ENCODE data around the gene CANT1.

The CANT1 gene

DNA sequence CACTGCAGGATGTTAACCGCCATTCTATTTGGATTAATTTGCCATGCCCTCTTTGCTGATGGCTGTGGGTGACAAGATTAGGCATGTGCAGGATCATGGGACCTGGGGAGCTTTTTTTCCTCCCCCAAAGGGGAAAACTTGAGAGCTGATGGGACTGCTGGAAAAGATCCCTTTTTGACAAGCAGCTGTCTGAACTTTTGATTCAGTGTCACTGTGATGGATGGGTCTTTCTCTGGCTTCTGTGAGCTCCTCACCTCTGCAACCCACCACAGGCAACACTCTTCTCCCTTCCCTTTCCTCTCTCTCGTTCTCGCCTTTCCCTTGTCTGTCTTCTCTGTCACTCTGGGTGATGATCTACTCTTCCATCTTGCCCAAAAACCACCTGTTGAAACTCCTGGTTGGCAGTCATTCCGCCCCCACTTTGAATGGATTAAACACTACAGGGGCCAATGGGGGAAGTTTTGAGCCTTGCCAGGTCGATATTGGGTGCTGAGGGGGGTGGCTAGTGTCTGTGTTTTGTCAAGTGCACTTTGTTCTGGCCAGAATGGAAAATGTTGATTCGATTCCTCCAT is 3.1 kb upstream of the CANT1 start:
- in situ Hi-C loops (cut with HindIII; ENCODE audit: low sequenced_read_pairs), result no loop called here

GRCh38 chr17:79011451-79012147 is 2.0 kb upstream of the CANT1 start:
- in situ Hi-C loops (cut with HindIII; ENCODE audit: low sequenced_read_pairs), result no loop called here

- in situ Hi-C loops (cut with HindIII; ENCODE audit: low sequenced_read_pairs), result no loop called here
Measured at GRCh38 chr17:79010304-79010646, 711 bp upstream of the CANT1 start.

DNA sequence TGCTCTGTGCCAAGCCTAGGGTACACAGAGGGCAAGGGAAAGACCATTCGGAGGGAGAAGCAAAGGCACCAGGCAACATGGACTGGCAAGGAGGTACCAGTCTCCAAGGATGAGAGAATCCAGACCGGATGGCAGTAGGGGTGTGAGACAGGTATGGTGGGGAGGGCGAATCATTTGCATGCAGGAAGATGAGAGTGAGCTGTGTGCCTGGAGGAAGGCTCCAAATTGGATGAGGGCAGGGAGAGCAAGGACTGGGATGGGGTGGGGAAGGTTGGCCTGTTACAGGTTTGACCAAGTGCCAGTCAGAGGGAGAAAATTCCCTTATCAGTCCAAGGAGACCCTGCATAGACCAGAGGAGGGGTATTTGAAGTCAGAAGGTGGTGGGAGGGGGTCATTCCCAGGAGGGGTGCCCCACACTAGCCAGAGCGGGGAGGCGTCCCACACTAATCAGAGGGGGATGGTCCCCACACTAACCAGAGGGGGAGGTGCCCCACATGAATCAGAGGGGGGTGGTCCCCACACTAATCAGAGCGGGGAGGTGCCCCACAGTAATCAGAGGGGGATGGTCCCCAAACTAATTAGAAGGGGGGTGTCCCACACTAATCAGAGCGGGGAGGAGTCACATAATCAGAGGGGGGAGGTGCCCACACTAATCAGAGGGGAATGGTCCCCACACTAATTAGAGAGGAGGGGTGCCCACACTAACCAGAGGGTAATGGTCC is 737 bp downstream of the CANT1 start:
- in situ Hi-C loops (cut with HindIII; ENCODE audit: low sequenced_read_pairs), result no loop called here

GRCh38 chr17:79007504-79008381 is 1.8 kb downstream of the CANT1 start:
- in situ Hi-C loops (cut with HindIII; ENCODE audit: low sequenced_read_pairs), result no loop called here

DNA sequence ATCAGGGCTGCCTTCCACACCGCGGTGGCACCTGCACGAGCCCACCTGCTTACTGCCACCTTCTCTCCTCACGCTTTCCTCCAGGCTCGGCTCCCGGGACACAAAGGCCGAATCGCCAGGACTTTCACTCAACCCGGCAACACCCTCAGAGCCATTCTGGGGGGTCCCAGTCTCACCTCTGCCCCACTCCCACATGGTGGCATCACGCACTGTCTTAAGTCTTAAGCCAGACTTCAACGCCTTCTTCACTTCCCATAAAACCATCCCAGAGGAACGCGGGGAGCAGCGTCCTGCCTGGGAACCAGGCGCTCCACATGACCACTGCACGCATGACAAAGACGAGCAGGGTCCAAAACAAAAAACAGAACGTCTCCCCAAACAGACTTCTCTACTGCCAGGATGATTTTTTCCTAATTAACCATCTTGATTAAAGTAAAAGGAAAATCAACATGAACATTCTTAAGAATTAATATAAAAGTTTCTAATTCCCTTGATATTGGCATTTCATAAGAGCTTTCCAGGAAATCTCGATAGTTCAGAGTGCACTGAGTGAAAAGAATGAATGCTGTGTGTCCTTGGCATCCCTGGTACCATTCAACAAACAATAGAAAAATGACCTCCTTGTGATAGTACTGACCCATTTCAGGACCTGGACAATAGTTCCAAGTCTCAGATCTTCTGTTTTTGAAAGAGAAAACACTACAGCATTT is 2.6 kb downstream of the CANT1 start:
- in situ Hi-C loops (cut with HindIII; ENCODE audit: low sequenced_read_pairs), result no loop called here

DNA sequence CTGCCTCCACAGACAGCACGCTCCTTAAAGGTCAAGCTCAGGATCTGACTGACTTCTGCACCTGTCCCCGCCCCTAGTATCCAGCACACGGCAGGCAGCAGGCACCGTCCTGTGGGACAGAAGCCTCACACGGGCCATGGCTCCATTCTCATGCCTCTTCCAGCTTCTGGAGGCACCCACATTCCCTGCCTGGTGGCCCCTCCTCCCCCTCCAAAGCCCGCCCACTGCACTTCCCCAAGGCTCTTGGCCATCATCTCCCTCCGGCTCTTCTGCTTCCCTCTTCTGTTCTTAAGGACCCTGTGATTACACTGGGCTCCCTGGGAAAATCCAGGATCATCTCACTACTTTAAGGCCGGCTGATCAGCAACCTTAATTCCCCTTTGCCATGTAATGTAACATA is 3.5 kb downstream of the CANT1 start:
- in situ Hi-C loops (cut with HindIII; ENCODE audit: low sequenced_read_pairs), result no loop called here

DNA sequence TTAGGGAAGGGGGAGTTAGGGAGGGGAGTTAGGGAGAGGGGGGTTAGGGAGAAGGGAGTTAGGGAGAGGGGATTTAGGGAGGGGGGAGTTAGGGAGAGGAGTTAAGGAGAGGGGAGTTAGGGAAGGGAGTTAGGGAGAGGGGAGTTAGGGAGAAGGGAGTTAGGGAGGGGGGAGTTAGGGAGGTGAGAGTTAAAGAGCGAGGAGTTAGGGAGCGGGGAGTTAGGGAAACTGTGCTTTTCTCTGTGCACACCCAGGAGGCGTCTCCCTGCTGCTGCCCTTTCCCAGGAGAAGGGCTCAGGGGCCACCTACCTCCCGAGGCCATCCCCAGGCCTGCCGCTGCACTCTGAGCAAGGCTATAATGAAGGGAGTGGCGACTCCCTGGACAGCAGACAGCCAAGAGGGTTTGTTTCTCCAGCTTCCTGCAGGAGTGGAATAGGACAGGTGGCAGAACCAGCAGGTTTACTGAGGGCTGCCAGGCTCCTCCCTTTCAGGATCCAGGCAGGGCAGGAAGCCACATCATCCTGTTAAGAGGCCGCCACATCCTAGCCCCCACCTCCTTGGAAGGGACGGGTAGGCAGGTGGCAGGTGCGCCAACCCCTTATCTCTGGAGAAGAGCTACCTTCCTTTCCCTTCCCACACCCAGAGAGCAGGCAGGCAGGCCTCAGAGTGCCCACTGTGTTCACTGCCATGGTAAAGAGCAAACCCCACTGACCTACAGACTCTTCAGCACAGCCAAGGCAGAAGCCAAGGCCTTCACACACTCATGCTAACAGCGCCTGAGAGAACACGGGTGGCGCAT is 4.3 kb downstream of the CANT1 start:
- in situ Hi-C loops (cut with HindIII; ENCODE audit: low sequenced_read_pairs), result no loop called here

DNA sequence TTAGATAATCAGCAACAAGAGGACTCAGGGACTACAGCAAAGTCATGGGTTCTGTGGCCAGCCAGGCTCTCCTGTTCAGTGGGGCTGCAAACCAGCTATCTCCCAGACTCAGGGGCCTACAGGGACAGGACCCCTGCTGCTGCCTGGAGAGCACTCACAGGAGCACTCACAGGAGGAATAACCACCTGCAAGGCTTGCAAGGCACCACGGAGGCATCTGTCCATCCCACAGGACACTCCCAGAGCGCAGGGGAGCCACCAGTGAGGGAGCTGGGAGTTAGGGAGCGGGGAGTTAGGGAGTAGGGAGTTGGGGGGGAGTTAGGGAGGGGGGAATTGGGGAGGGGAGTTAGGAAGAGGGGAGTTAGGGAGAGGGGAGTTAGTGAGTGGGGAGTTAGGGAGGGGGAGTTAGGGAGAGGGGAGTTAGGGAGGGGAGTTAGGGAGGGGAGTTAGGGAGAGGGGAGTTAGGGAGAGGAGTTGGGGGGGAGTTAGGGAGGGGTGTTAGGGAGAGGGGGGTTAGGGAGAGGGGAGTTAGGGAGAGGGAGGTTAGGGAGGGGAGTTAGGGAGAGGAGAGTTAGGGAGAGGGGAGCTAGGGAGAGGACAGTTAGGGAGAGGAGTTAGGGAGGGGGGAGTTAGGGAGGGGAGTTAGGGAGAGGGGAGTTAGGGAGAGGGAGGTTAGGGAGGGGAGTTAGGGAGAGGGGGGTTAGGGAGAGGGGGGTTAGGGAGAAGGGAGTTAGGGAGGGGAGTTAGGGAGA is 5.7 kb downstream of the CANT1 start:
- in situ Hi-C loops (cut with HindIII; ENCODE audit: low sequenced_read_pairs), result no loop called here

DNA sequence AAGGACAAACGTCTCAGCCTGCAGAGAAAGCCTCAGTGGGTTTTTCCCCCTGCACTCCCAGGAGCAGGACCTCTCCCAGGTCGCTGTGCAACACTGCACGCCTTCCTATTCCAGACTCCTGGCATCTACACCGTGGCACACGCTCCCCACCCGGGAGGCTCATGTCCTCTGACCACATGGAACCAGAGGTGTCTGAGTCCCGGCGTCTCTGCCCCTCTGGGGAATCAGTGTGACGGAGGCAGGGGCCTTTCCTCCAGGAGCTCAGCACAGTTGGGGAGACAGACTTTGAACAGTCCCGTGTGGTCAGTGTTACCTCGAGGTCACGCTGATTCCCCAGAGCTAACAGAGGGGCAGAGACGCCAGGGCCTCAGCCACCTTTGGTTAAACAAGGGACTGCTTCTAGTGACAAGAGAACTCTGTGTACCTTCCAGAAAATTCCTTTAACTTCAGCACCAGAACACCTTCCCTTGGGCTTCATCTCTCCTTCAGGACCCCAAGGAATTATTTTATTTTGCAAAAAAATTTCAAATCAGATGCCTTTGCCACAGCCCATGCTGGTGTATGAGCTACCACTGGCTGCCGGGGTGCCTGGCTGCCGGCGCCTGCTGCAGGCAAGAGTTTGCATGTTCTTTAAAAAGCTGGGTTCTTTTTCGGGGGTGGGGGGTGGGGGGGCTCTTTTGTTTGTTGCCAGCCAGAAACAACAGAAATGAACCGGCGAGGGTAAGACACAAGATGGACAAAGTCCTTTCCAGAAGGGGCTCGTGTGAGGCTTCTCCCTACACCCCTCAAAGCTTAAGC is 6.6 kb downstream of the CANT1 start:
- in situ Hi-C loops (cut with HindIII; ENCODE audit: low sequenced_read_pairs), result no loop called here

GRCh38 chr17:79002291-79002690 is 7.3 kb downstream of the CANT1 start:
- in situ Hi-C loops (cut with HindIII; ENCODE audit: low sequenced_read_pairs), result no loop called here

DNA sequence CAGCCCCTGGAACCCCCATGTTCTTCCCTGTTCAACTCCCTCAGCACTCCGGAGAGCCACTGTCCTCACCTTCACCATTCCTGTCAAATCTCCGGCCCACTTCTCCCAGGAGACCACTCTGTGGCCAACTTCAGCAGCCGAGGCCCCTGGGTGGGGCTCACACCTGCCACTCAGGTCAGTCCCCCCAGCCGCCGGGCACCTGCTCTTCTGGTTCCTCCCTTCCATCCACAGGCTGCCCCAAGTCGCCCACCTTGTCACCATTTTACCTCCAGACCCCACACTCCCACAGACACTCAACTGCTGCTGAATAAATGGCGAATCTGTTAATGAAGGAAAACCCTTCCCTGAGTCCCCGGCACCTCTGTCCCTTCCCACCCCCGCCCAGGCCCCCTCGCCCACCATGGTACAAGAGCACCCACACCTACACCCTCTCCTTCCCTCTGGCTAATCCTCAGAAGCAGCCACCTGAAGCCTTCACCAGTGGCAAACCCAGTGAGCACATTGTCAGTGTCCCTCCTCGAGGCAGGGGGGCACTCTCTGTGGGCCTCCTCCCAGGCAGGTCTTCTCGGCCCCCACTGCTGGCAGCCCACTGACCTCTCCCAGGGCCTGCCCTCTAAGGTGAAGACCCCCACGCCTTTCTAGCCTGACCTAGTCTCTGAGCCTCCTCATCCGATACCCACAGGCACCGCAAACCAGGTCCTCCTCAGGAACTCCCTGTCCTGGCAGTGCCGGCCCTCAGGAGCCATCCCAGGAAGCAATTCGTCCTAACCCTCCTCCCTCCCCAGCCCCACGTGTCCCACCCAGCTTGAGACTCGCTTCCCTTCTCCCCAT is 8.2 kb downstream of the CANT1 start:
- in situ Hi-C loops (cut with HindIII; ENCODE audit: low sequenced_read_pairs), result no loop called here

DNA sequence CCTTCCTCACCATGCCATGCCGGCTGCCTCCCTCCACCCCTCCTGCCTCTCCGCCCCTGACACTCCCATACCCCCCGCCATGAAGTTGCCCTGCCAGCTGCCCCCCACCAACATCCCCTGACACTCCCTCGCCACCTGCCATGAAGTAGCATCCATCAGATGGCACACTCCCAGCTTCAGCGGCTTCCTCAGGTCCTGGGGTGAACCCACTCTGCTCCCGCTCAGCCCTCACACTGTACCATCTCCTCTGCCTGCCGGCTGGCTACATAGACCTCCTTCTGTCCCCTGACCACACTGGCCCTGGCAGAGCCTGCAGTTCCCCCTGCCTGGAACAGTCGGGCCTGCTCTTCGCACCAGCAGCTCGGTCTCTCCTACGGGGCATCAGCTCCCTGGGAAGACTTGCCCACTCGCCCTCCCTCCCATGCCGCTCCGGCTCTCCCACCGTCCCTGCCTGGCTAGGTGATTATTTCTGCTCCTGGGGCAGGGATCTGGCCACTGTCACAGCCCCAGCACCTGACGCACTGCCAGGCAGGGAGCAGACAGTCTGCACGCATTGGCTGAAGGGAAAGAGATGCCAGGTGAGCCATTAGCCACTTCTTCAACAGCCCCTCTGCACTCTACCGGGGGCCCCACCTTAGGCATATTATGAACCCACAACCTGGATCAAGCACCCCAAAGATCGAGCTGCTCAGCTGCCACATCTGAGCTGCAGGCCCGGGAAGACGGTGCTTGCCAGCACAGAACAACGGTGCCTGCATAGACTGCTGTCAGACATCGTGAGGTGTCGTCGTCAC is 9.0 kb downstream of the CANT1 start:
- in situ Hi-C loops (cut with HindIII; ENCODE audit: low sequenced_read_pairs), result no loop called here

DNA sequence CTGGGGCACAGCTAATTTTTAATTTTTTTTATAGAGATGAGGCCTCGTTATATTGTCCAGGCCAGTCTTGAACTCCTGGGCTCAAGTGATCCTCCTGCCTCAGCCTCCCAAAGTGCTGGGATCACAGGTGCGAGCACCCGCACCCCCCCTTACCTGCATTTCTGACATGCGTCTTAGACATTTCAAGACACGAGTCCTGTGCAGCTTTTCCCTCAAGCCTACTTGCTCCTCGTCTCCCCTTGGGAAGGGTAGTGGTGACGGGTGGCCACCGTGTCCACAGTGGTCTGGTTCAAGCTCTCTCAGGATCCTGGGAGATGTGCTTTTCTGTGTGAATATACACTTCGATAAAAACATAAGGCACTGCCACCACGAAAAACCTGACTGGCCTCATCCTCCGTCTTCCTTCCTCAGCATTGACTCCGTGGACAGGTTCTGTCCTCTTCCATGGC is 9.6 kb downstream of the CANT1 start:
- in situ Hi-C loops (cut with HindIII; ENCODE audit: low sequenced_read_pairs), result no loop called here

DNA sequence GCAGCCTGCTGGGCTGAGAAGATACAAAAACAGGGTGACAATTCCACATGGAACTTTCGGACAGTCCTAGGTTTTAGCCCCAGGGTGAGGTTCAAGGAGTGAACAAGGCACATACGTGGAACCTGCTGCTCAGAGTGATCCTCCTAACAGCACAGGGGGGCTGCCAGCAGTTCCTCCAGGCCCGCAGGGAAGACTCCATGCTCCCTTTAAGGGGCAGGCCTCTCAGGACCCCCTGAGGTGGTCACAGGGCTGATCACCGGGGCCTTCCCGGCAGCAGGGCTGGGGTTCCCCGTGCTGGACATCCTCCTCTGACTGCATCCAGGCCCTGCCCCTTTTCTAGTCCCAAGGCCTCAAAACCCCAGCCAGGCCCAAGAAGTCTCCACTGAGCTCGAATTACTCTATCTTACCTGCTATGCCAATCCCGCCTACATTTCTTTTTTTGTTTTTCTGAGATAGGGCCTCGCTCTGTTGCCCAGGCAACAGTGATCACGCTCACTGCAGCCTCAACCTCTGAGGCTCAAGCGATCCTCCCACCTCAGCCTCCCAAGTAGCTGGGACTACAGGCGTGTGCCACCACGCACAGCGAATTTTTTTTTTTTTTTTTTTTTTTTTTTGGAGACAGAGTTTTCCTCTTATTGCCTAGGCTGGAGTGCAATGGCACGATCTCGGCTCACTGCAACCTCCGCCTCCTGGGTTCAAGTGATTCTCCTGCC is 10.4 kb downstream of the CANT1 start:
- in situ Hi-C loops (cut with HindIII; ENCODE audit: low sequenced_read_pairs), result no loop called here

Measured in endothelial cell of hepatic sinusoid (primary cell).